ENCODE data around the gene DHX35. TPM values are rescaled to one million over a fixed set of nuclear protein-coding genes. Genes with fewer than 3 reads are reported as not detected.

DHX35 gene
- polyA plus RNA-seq, 3 donors: 1.6 to 11.2 (median 2.7) TPM

- no peaks in the 10 kb centered on the region for H3K4me1 ChIP-seq (ENCODE audit: control insufficient read depth in 1 of 2, insufficient read depth in 2 of 2, low read length in 2 of 2)
- TF ChIP-seq CTCF (IDR thresholded peaks at IDR 0.05): no peak
- no peaks in the 10 kb centered on the region for H3K9me3 ChIP-seq (replicated peaks in 1 of 2; ENCODE audit: control insufficient read depth in 1 of 2, insufficient read depth in 1 of 2, low read length in 2 of 2)
- peaks cover 4% of the 10 kb centered on the region for H4K20me1 ChIP-seq (ENCODE audit: insufficient read depth, low read length)
- DNase-seq: no peak
- 95% methylated on average over 4 of the region's 4 CpGs for WGBS (ENCODE audit: insufficient coverage)
- peaks cover 57 to 90% of the 10 kb centered on the region in 2 donors for H3K36me3 ChIP-seq (replicated peaks in 1 of 2; ENCODE audit: control insufficient read depth in 1 of 2, insufficient read depth in 2 of 2, low read length in 2 of 2)
- H3K9ac ChIP-seq (ENCODE audit: insufficient read depth, low read length, poor library complexity, severe bottlenecking): no peak overlapping the region
- H2AFZ ChIP-seq (ENCODE audit: insufficient read depth, low read depth, low read length, poor library complexity, severe bottlenecking): no peak overlapping the region
- intact Hi-C loops (cut with micrococcal nuclease): no loop called here
- H3K27me3 ChIP-seq (ENCODE audit: control insufficient read depth in 2 of 2, insufficient read depth in 2 of 2, low read length in 2 of 2): no peaks in the 10 kb centered on the region
- H3K4me3 ChIP-seq (replicated peaks in 1 of 3; ENCODE audit: low read depth in 2 of 3, low read length in 3 of 3): no peak overlapping the region
- Mint-ChIP-seq H3K36me3 (peaks cover 56 to 75% of the 10 kb centered on the region in 2 donors), H3K4me3 (no peak overlapping the region), H3K9me3 (no peaks in the 10 kb centered on the region), H3K27ac (peak overlapping the region in 1 of 7 donors; percentile 2), H3K27me3 (ENCODE audit: low read depth in 3 of 3) (no peaks in the 10 kb centered on the region), H3K4me1 (peaks cover 9% of the 10 kb centered on the region)
- H3K27ac ChIP-seq (ENCODE audit: low read depth in 1 of 2, low read length in 2 of 2): no peak overlapping the region
- H3K79me2 ChIP-seq (ENCODE audit: insufficient read depth, low read length): no peaks in the 10 kb centered on the region
- H3K4me2 ChIP-seq (replicated peaks; ENCODE audit: extremely low read depth, low read length, poor library complexity, severe bottlenecking): no peak overlapping the region
Observed at GRCh38 chr20:38987777-38988176, 25.6 kb downstream of the DHX35 start.

DNA sequence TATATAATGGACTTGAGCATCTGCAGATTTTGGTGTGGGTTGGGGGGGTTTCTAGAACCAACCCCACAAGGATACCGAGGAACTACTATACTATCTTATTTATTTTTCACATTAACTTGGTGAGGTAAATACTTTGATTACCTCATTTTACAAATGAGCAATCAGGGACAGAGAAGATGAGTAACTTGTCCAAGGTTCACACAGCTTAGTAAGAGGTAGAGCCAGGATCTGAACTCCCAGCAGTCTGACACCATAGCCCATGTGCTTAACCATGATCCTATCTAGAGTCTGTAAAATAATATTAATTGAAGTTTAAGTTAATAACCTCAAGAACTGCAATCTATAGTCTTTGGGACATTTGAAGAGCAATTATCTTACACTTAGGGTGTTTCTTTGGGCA is 28.6 kb downstream of the DHX35 start:
- Mint-ChIP-seq H3K36me3 (peaks cover 64 to 79% of the 10 kb centered on the region in 2 donors), H3K27ac (no peak overlapping the region), H3K27me3 (ENCODE audit: low read depth in 3 of 3) (no peaks in the 10 kb centered on the region), H3K4me3 (no peak overlapping the region), H3K4me1 (no peaks in the 10 kb centered on the region), H3K9me3 (no peaks in the 10 kb centered on the region)
- H2AFZ ChIP-seq (ENCODE audit: insufficient read depth, low read depth, low read length, poor library complexity, severe bottlenecking): no peak overlapping the region
- intact Hi-C loops (cut with micrococcal nuclease): no loop called here
- H3K79me2 ChIP-seq (ENCODE audit: insufficient read depth, low read length): no peaks in the 10 kb centered on the region
- TF ChIP-seq CTCF (IDR thresholded peaks at IDR 0.05): no peak
- H3K9ac ChIP-seq (ENCODE audit: insufficient read depth, low read length, poor library complexity, severe bottlenecking): no peak overlapping the region
- H3K27me3 ChIP-seq (ENCODE audit: control insufficient read depth in 2 of 2, insufficient read depth in 2 of 2, low read length in 2 of 2): no peaks in the 10 kb centered on the region
- peaks cover 58 to 93% of the 10 kb centered on the region in 2 donors for H3K36me3 ChIP-seq (replicated peaks in 1 of 2; ENCODE audit: control insufficient read depth in 1 of 2, insufficient read depth in 2 of 2, low read length in 2 of 2)
- H3K4me1 ChIP-seq (ENCODE audit: control insufficient read depth in 1 of 2, insufficient read depth in 2 of 2, low read length in 2 of 2): no peaks in the 10 kb centered on the region
- H3K27ac ChIP-seq (ENCODE audit: low read depth in 1 of 2, low read length in 2 of 2): no peak overlapping the region
- no peaks in the 10 kb centered on the region for H3K9me3 ChIP-seq (replicated peaks in 1 of 2; ENCODE audit: control insufficient read depth in 1 of 2, insufficient read depth in 1 of 2, low read length in 2 of 2)
- H4K20me1 ChIP-seq (ENCODE audit: insufficient read depth, low read length): no peaks in the 10 kb centered on the region
- H3K4me2 ChIP-seq (replicated peaks; ENCODE audit: extremely low read depth, low read length, poor library complexity, severe bottlenecking): no peak overlapping the region
- no peak overlapping the region for H3K4me3 ChIP-seq (replicated peaks in 1 of 3; ENCODE audit: low read depth in 2 of 3, low read length in 3 of 3)
- WGBS (ENCODE audit: insufficient coverage): no CpG with 5 or more reads among the region's 1 CpG
- no peak for DNase-seq

Measured in CD14-positive monocyte (primary cell).